IgD-negative memory B cell (primary cell): ENCODE results near the gene LAMTOR2. TPM values are rescaled to one million over a fixed set of nuclear protein-coding genes. Genes with fewer than 3 reads are reported as not detected.
A peak's percentile ranks its signal among the peaks of the same experiment; 100 is the strongest.

Source experiments
- H3K27ac Mint-ChIP-seq, 3 donors: one replicate each; pipeline ENCODE4 v1.8.0; 2020 to 2022; ENCODE audit warnings: mild to moderate bottlenecking in 3 of 3, mixed read lengths in 3 of 3, moderate library complexity in 1 of 3
- H3K27me3 Mint-ChIP-seq: one replicate; pipeline ENCODE4 v1.8.0; 2021; ENCODE audit warnings: mixed read lengths
- H3K36me3 Mint-ChIP-seq: one replicate; pipeline ENCODE4 v1.8.0; 2020; ENCODE audit warnings: mild to moderate bottlenecking, mixed read lengths
- H3K4me1 Mint-ChIP-seq, 3 donors: one replicate each; pipeline ENCODE4 v1.8.0; 2020 to 2022; ENCODE audit warnings: mixed read lengths in 3 of 3, mild to moderate bottlenecking in 1 of 3
- H3K4me3 Mint-ChIP-seq, 4 donors: one replicate each; pipeline ENCODE4 v1.8.0; 2020 to 2022; ENCODE audit warnings: mild to moderate bottlenecking in 4 of 4, mixed read lengths in 4 of 4, moderate library complexity in 3 of 4
- H3K9me3 Mint-ChIP-seq, 3 donors: one replicate each; pipeline ENCODE4 v1.8.0; 2020 to 2021; ENCODE audit warnings: mixed read lengths in 3 of 3, mild to moderate bottlenecking in 1 of 3
- polyA plus RNA-seq: library from polyadenylated mRNA; unstranded; fragments of 300-500 nt; fragmentation: Illumina TruSeq; gene quantifications from one replicate; pipeline ENCODE4 v1.2.3, GENCODE V29; 2021

LAMTOR2 gene
- polyA plus RNA-seq, 1 donor from 2014 or later: 159 TPM

- H3K36me3 Mint-ChIP-seq: no peaks in the 10 kb centered on the region
- peak overlapping the region; percentile 64 to 95 (median 84) for H3K4me3 Mint-ChIP-seq
- H3K9me3 Mint-ChIP-seq: no peaks in the 10 kb centered on the region
- H3K4me1 Mint-ChIP-seq: peaks cover 8 to 14% (median 9%) of the 10 kb centered on the region in 3 donors
- peak overlapping the region in 1 of 3 donors; percentile 12 for H3K27ac Mint-ChIP-seq
- H3K27me3 Mint-ChIP-seq: peaks cover 4% of the 10 kb centered on the region
Measured at GRCh38 chr1:156076609-156077429, 22.2 kb downstream of the LAMTOR2 start.

GRCh38 chr1:156077430-156077760, 22.8 kb downstream of the LAMTOR2 start:
- peak overlapping the region in 3 of 4 donors; percentile 64 to 84 (median 78) for H3K4me3 Mint-ChIP-seq
- no peak overlapping the region for H3K27ac Mint-ChIP-seq
- no peaks in the 10 kb centered on the region for H3K36me3 Mint-ChIP-seq
- H3K4me1 Mint-ChIP-seq: peaks cover 8 to 14% (median 9%) of the 10 kb centered on the region in 3 donors
- peaks cover 4% of the 10 kb centered on the region for H3K27me3 Mint-ChIP-seq
- H3K9me3 Mint-ChIP-seq: no peaks in the 10 kb centered on the region

GRCh38 chr1:156078728-156079127, 24.1 kb downstream of the LAMTOR2 start:
- H3K27ac Mint-ChIP-seq: peak overlapping the region in 1 of 3 donors; percentile 53
- H3K36me3 Mint-ChIP-seq: no peaks in the 10 kb centered on the region
- peaks cover 9 to 17% (median 10%) of the 10 kb centered on the region in 3 donors for H3K4me1 Mint-ChIP-seq
- peak overlapping the region in 2 of 4 donors; percentile 25 to 64 for H3K4me3 Mint-ChIP-seq
- H3K27me3 Mint-ChIP-seq: peaks cover 12% of the 10 kb centered on the region
- no peaks in the 10 kb centered on the region for H3K9me3 Mint-ChIP-seq

GRCh38 chr1:156079762-156080161, 25.2 kb downstream of the LAMTOR2 start:
- no peaks in the 10 kb centered on the region for H3K9me3 Mint-ChIP-seq
- H3K4me3 Mint-ChIP-seq: peak overlapping the region in 1 of 4 donors; percentile 90
- no peaks in the 10 kb centered on the region for H3K36me3 Mint-ChIP-seq
- no peak overlapping the region for H3K27ac Mint-ChIP-seq
- H3K4me1 Mint-ChIP-seq: peaks cover 9 to 17% (median 10%) of the 10 kb centered on the region in 3 donors
- H3K27me3 Mint-ChIP-seq: peaks cover 15% of the 10 kb centered on the region

GRCh38 chr1:156080241-156080862, 25.8 kb downstream of the LAMTOR2 start:
- Mint-ChIP-seq H3K36me3 (no peaks in the 10 kb centered on the region), H3K4me1 (peaks cover 9 to 13% (median 10%) of the 10 kb centered on the region in 3 donors), H3K4me3 (peak overlapping the region in 1 of 4 donors; percentile 63), H3K27me3 (peaks cover 15% of the 10 kb centered on the region), H3K27ac (no peak overlapping the region), H3K9me3 (no peaks in the 10 kb centered on the region)

- H3K27me3 Mint-ChIP-seq: peaks cover 16% of the 10 kb centered on the region
- H3K9me3 Mint-ChIP-seq: no peaks in the 10 kb centered on the region
- peak overlapping the region in 1 of 3 donors; percentile 12 for H3K27ac Mint-ChIP-seq
- no peaks in the 10 kb centered on the region for H3K36me3 Mint-ChIP-seq
- H3K4me1 Mint-ChIP-seq: peaks cover 8 to 10% (median 9%) of the 10 kb centered on the region in 3 donors
- H3K4me3 Mint-ChIP-seq: peak overlapping the region in 3 of 4 donors; percentile 43 to 63 (median 59)
Measured at GRCh38 chr1:156080863-156081179, 26.2 kb downstream of the LAMTOR2 start.

- peaks cover 19% of the 10 kb centered on the region for H3K27me3 Mint-ChIP-seq
- H3K9me3 Mint-ChIP-seq: no peaks in the 10 kb centered on the region
- H3K27ac Mint-ChIP-seq: peak overlapping the region in 1 of 3 donors; percentile 12
- H3K4me3 Mint-ChIP-seq: peak overlapping the region; percentile 43 to 93 (median 70)
- peaks cover 6 to 9% (median 8%) of the 10 kb centered on the region in 3 donors for H3K4me1 Mint-ChIP-seq
- H3K36me3 Mint-ChIP-seq: no peaks in the 10 kb centered on the region
Measured at GRCh38 chr1:156081180-156081916, 26.8 kb downstream of the LAMTOR2 start.

GRCh38 chr1:156081917-156082308, 27.3 kb downstream of the LAMTOR2 start:
- peak overlapping the region in 1 of 3 donors; percentile 12 for H3K27ac Mint-ChIP-seq
- H3K27me3 Mint-ChIP-seq: peaks cover 19% of the 10 kb centered on the region
- no peaks in the 10 kb centered on the region for H3K9me3 Mint-ChIP-seq
- no peaks in the 10 kb centered on the region for H3K36me3 Mint-ChIP-seq
- H3K4me3 Mint-ChIP-seq: peak overlapping the region; percentile 74 to 96 (median 86)
- peaks cover 6 to 9% (median 6%) of the 10 kb centered on the region in 3 donors for H3K4me1 Mint-ChIP-seq

GRCh38 chr1:156082309-156083091, 27.9 kb downstream of the LAMTOR2 start, which contains the start of gene MEX3A:
TSS of gene MEX3A (minus strand) at chr1:156082465. CDS start at chr1:156081998, 467 bp downstream.
- Mint-ChIP-seq H3K36me3 (no peaks in the 10 kb centered on the region), H3K4me1 (peaks cover 6 to 9% (median 6%) of the 10 kb centered on the region in 3 donors), H3K9me3 (no peaks in the 10 kb centered on the region), H3K4me3 (peak within 1 kb of the TSS; percentile 74 to 96 (median 86)), H3K27ac (peak within 1 kb of the TSS in 1 of 3 donors; percentile 12), H3K27me3 (peaks cover 23% of the 10 kb centered on the region)

GRCh38 chr1:156083800-156084790, 29.5 kb downstream of the LAMTOR2 start:
- H3K27me3 Mint-ChIP-seq: peaks cover 26% of the 10 kb centered on the region
- peaks cover 2 to 4% (median 4%) of the 10 kb centered on the region in 3 donors for H3K4me1 Mint-ChIP-seq
- H3K27ac Mint-ChIP-seq: no peak overlapping the region
- no peaks in the 10 kb centered on the region for H3K36me3 Mint-ChIP-seq
- H3K9me3 Mint-ChIP-seq: no peaks in the 10 kb centered on the region
- peak overlapping the region; percentile 32 to 77 (median 52) for H3K4me3 Mint-ChIP-seq

- no peak overlapping the region for H3K4me3 Mint-ChIP-seq
- peaks cover 28% of the 10 kb centered on the region for H3K27me3 Mint-ChIP-seq
- no peaks in the 10 kb centered on the region for H3K9me3 Mint-ChIP-seq
- H3K4me1 Mint-ChIP-seq: peaks cover 0 to 11% (median 6%) of the 10 kb centered on the region in 3 donors
- H3K27ac Mint-ChIP-seq: no peak overlapping the region
- H3K36me3 Mint-ChIP-seq: no peaks in the 10 kb centered on the region
Measured at GRCh38 chr1:156086256-156086662, 31.7 kb downstream of the LAMTOR2 start.

- Mint-ChIP-seq H3K4me1 (peaks cover 0 to 8% (median 4%) of the 10 kb centered on the region in 3 donors), H3K27me3 (peaks cover 18% of the 10 kb centered on the region), H3K36me3 (no peaks in the 10 kb centered on the region), H3K27ac (peak overlapping the region in 1 of 3 donors; percentile 23), H3K4me3 (no peak overlapping the region), H3K9me3 (no peaks in the 10 kb centered on the region)
Measured at GRCh38 chr1:156089704-156090103, 35.1 kb downstream of the LAMTOR2 start.

GRCh38 chr1:156090138-156090839, 35.7 kb downstream of the LAMTOR2 start:
- Mint-ChIP-seq H3K4me1 (peaks cover 0 to 8% (median 4%) of the 10 kb centered on the region in 3 donors), H3K9me3 (no peaks in the 10 kb centered on the region), H3K36me3 (no peaks in the 10 kb centered on the region), H3K27ac (peak overlapping the region in 2 of 3 donors; percentile 71 to 72), H3K27me3 (peaks cover 18% of the 10 kb centered on the region), H3K4me3 (peak overlapping the region in 2 of 4 donors; percentile 2 to 58)
